B cell (primary cell): Measurements from ENCODE around the gene ADAMTS5. TPM values are rescaled to one million over a fixed set of nuclear protein-coding genes. Genes with fewer than 3 reads are reported as not detected.

Experiments
- ATAC-seq: fragments of 200-7000 bp; cut with Tn5 transposase; one replicate; pipeline ENCODE4 v1.10.0; 2021; ENCODE audit warnings: low read depth, mild to moderate bottlenecking, moderate number of reproducible peaks, moderate library complexity
- CTCF ChIA-PET: fragments of 350-600 bp; sonication (Branson Sonifier 250); formaldehyde crosslinking; loops from one replicate; lab custom pipeline; 2021; ENCODE audit warnings: antibody characterized with exemption, inconsistent platforms; lab: Charles Lee
- POLR2A ChIA-PET: fragments of 350-600 bp; sonication (Branson Sonifier 250); formaldehyde crosslinking; loops from one replicate; lab custom pipeline; 2021; ENCODE audit warnings: antibody characterized with exemption; lab: Charles Lee
- DNase-seq: peaks from one replicate; pipeline ENCODE4 v3.0.0; 2013
- H2AFZ ChIP-seq: 2 replicates; pipeline ENCODE4 v1.6.1; 2012; ENCODE audit warnings: mild to moderate bottlenecking, low read depth, low read length; ENCODE audit not compliant: insufficient read depth, poor library complexity, severe bottlenecking
- H3K27ac ChIP-seq, 2 donors: 1 replicate in 1 of 2; 2 replicates in 1 of 2; pipeline ENCODE4 v1.5.1; 2012 to 2013; ENCODE audit warnings: low read length in 2 of 2, mild to moderate bottlenecking in 2 of 2, moderate library complexity in 1 of 2
- H3K27me3 ChIP-seq, 4 experiments: fragments of 200-600 bp in 1 of 4; sonication (generic) in 1 of 4; replicated peaks in 1 of 4; 1 replicate in 2 of 4; 2 replicates in 2 of 4; pipeline versions ENCODE4 v1.6.1 to v1.7.0; 2013 to 2016; ENCODE audit warnings: low read length in 3 of 4, mild to moderate bottlenecking in 2 of 4, mixed read lengths in 1 of 4, moderate library complexity in 1 of 4; ENCODE audit not compliant: insufficient read depth in 4 of 4, control insufficient read depth in 3 of 4; ENCODE audit errors: control extremely low read depth in 1 of 4
- H3K36me3 ChIP-seq, 2 experiments: replicated peaks in 1 of 2; 1 replicate in 1 of 2; 2 replicates in 1 of 2; pipeline versions ENCODE4 v1.6.1 to v1.7.1; 2013; ENCODE audit warnings: low read length in 1 of 2; ENCODE audit not compliant: insufficient read depth in 2 of 2, control insufficient read depth in 1 of 2; ENCODE audit errors: control extremely low read depth in 1 of 2, extremely low read depth in 1 of 2
- H3K4me1 ChIP-seq, 2 donors: fragments of 200-600 bp in 1 of 2; sonication (generic) in 1 of 2; 1 replicate in 1 of 2; 2 replicates in 1 of 2; pipeline versions ENCODE4 v1.5.1 to v1.6.1; 2013 to 2017; ENCODE audit warnings: low read length in 2 of 2; ENCODE audit not compliant: control insufficient read depth in 2 of 2, insufficient read depth in 2 of 2
- H3K4me2 ChIP-seq: replicated peaks from 2 replicates; pipeline ENCODE3; 2012; ENCODE audit warnings: mild to moderate bottlenecking, low read depth, low read length; ENCODE audit not compliant: poor library complexity, severe bottlenecking
- H3K4me3 ChIP-seq, 5 experiments: fragments of 200-600 bp in 1 of 5; sonication (generic) in 1 of 5; 1 replicate in 3 of 5; 2 replicates in 2 of 5; pipeline versions ENCODE4 v1.5.1 to v1.7.0; 2011 to 2016; ENCODE audit warnings: low read length in 4 of 5, mild to moderate bottlenecking in 4 of 5, low read depth in 2 of 5, control low read depth in 1 of 5, moderate library complexity in 1 of 5; ENCODE audit not compliant: insufficient read depth in 1 of 5; ENCODE audit errors: control extremely low read depth in 1 of 5, extremely low read depth in 1 of 5
- H3K79me2 ChIP-seq: fragments of 200-600 bp; sonication (generic); one replicate; pipeline ENCODE4 v1.6.0; 2016; ENCODE audit warnings: low read length; ENCODE audit not compliant: control insufficient read depth, insufficient read depth
- H3K9ac ChIP-seq: fragments of 200-600 bp; sonication (generic); 2 replicates; pipeline ENCODE4 v1.6.1; 2017; ENCODE audit warnings: mild to moderate bottlenecking, low read length, moderate library complexity
- H3K9me3 ChIP-seq, 3 donors: one replicate each; pipeline versions ENCODE4 v1.6.1 to v1.7.1; 2013; ENCODE audit warnings: low read length in 2 of 3; ENCODE audit not compliant: control insufficient read depth in 2 of 3, insufficient read depth in 1 of 3; ENCODE audit errors: control extremely low read depth in 1 of 3
- H4K20me1 ChIP-seq: 2 replicates; pipeline ENCODE4 v1.6.0; 2012; ENCODE audit warnings: mild to moderate bottlenecking, low read length; ENCODE audit not compliant: insufficient read depth, control insufficient read depth, poor library complexity, severe bottlenecking
- H3K27ac Mint-ChIP-seq: one replicate; pipeline ENCODE4 v1.8.0; 2021; ENCODE audit warnings: mixed read lengths
- H3K27me3 Mint-ChIP-seq: one replicate; pipeline ENCODE4 v1.8.0; 2021; ENCODE audit warnings: mixed read lengths
- H3K4me1 Mint-ChIP-seq: one replicate; pipeline ENCODE4 v1.8.0; 2021; ENCODE audit warnings: mixed read lengths
- H3K4me3 Mint-ChIP-seq: one replicate; pipeline ENCODE4 v1.8.0; 2021; ENCODE audit warnings: mixed read lengths
- H3K9me3 Mint-ChIP-seq: one replicate; pipeline ENCODE4 v1.8.0; 2022; ENCODE audit warnings: mixed read lengths; ENCODE audit not compliant: insufficient read depth
- EZH2 ChIP-seq: IDR thresholded peaks from 2 replicates; pipeline ENCODE4 v1.6.1; 2012; ENCODE audit warnings: borderline replicate concordance, low read depth, mild to moderate bottlenecking, moderate library complexity, low read length; ENCODE audit not compliant: insufficient read depth, poor library complexity, severe bottlenecking
- WGBS: methylation state at CpG from one replicate; pipeline ENCODE4 v1.1.5; 2013; ENCODE audit warnings: missing lambda C conversion rate; ENCODE audit not compliant: insufficient coverage; 5-methylcytosine and 5-hydroxymethylcytosine counted together
- intact Hi-C: fragments of 100-400 bp; cut with micrococcal nuclease; formaldehyde crosslinking; loops from one replicate; pipeline ENCODE4 v1.10.0; 2022
- polyA plus RNA-seq: library from polyadenylated mRNA; depleted of rRNA; stranded (reverse); fragments of >200 nt; gene quantifications from 2 replicates; pipeline ENCODE4 v1.2.3, GENCODE V29; 2012
- total RNA-seq, 2 donors: library from RNA; stranded (reverse); fragments of 120-200 nt in 1 of 2; gene quantifications; 1 replicate in 1 of 2; 2 replicates in 1 of 2; pipeline versions ENCODE4 v1.2.3 to v1.2.4, GENCODE V29; 2013 to 2022
- TF ChIP-seq, protein P1 (sequence below): fragments of 200-600 bp; IDR thresholded peaks from one replicate; pipeline ENCODE4 v1.8.0; 2022; ENCODE audit warnings: antibody characterized with exemption, mild to moderate bottlenecking

Gene ADAMTS5
- total and polyA plus RNA-seq, 2 donors (not counting 1 experiment from before 2014, with no cell fraction given) = 0.01 TPM; not detected in 1

DNA sequence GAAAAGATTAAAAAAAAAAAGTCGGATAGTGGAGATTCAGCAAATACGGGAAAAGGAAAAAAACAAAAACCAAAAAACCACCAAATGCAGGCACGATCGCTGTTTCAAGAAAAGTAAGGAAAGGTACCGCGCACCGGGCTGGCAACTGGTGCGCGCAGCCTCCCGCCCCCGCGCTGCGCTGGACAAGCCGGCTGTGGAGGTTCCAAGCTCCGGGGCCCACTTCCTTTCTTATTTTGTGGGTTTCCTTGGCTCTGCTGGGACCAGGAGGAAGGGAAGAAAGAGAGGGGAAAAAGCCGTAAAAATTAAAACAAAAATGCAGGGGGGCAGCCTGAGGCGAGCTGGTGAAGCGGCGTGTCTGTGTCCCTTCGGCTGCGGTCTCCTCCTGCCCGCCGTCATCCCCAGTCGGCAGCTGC is 233 bp downstream of the ADAMTS5 start:
- Mint-ChIP-seq H3K4me3 (no peak overlapping the region), H3K27ac (no peak overlapping the region), H3K9me3 (no peaks in the 10 kb centered on the region), H3K4me1 (no peaks in the 10 kb centered on the region), H3K27me3 (peaks cover 18% of the 10 kb centered on the region)
- Histone ChIP-seq H3K4me1 (no peaks in the 10 kb centered on the region), H4K20me1 (no peaks in the 10 kb centered on the region), H2AFZ (no peak overlapping the region), H3K9me3 (peaks cover 0 to 27% (median 0%) of the 10 kb centered on the region in 3 donors), H3K9ac (no peak overlapping the region), H3K79me2 (no peaks in the 10 kb centered on the region), H3K27ac (no peak overlapping the region), H3K36me3 (no peaks in the 10 kb centered on the region), H3K4me3 (no peak overlapping the region), H3K27me3 (peaks cover 0 to 32% (median 3%) of the 10 kb centered on the region in 4 experiments), H3K4me2 (no peak overlapping the region)
- intact Hi-C loops = no loop called here
- WGBS = 3% methylated on average over 21 of the region's 24 CpGs
- CTCF ChIA-PET = no interaction called here
- DNase-seq (no peak), ATAC-seq (no peak)
- POLR2A ChIA-PET = no interaction called here
- TF ChIP-seq, protein P1, sequence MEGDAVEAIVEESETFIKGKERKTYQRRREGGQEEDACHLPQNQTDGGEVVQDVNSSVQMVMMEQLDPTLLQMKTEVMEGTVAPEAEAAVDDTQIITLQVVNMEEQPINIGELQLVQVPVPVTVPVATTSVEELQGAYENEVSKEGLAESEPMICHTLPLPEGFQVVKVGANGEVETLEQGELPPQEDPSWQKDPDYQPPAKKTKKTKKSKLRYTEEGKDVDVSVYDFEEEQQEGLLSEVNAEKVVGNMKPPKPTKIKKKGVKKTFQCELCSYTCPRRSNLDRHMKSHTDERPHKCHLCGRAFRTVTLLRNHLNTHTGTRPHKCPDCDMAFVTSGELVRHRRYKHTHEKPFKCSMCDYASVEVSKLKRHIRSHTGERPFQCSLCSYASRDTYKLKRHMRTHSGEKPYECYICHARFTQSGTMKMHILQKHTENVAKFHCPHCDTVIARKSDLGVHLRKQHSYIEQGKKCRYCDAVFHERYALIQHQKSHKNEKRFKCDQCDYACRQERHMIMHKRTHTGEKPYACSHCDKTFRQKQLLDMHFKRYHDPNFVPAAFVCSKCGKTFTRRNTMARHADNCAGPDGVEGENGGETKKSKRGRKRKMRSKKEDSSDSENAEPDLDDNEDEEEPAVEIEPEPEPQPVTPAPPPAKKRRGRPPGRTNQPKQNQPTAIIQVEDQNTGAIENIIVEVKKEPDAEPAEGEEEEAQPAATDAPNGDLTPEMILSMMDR = no peak
- no peak for TF ChIP-seq EZH2

DNA sequence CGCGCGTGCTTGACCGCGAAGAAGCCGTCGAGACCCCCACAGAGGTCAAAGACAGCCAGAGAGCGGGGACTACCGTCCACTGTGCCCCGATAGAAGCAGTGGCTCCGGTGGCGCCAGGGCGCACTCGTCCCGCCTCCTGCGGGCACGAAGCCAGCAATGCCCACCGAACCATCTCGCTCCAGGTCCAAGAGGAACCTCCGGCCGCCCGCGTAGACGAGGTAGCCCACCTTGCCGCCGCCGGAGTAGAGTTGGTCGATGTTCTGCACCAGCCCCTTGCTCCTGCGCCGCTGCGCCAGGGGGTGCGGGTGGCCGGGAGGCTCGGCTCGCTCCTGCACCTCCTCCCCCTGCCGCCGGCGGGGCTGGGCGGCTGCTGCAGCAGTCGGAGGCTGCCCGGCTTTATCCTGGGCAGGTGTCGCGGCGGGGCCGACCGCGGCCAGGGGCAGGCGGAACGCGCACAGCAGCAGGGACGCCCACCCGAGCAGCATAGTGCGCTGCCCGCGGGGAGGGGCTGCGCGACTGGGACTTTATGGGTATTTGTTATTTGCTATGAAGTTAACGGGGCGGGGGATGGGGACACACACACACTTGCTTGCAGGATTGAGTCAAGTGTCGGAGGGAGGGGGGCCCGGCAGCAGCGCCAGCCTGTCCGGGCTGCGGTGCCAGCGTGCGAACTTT is 844 bp downstream of the ADAMTS5 start:
- Mint-ChIP-seq H3K4me1 (no peaks in the 10 kb centered on the region), H3K4me3 (no peak overlapping the region), H3K9me3 (no peaks in the 10 kb centered on the region), H3K27ac (no peak overlapping the region), H3K27me3 (peaks cover 18% of the 10 kb centered on the region)
- peaks cover 0 to 32% (median 3%) of the 10 kb centered on the region in 4 experiments for H3K27me3 ChIP-seq
- no peak overlapping the region for H3K4me2 ChIP-seq
- intact Hi-C loops = no loop called here
- ChIA-PET POLR2A (no interaction called here), CTCF (no interaction called here)
- H3K4me3 ChIP-seq = no peak overlapping the region
- no peak for TF ChIP-seq EZH2
- TF ChIP-seq, protein P1 = no peak
- WGBS = 7% methylated on average over 59 of the region's 66 CpGs
- H3K79me2 ChIP-seq = no peaks in the 10 kb centered on the region
- no peak overlapping the region for H2AFZ ChIP-seq
- no peak overlapping the region for H3K9ac ChIP-seq
- no peak for ATAC-seq
- H4K20me1 ChIP-seq = no peaks in the 10 kb centered on the region
- H3K4me1 ChIP-seq = no peaks in the 10 kb centered on the region
- no peaks in the 10 kb centered on the region for H3K36me3 ChIP-seq
- no peak for DNase-seq
- H3K27ac ChIP-seq = no peak overlapping the region
- peaks cover 0 to 27% (median 0%) of the 10 kb centered on the region in 3 donors for H3K9me3 ChIP-seq
